A549 (cell line): ENCODE results near the gene NTRK3. TPM values are rescaled to one million over a fixed set of nuclear protein-coding genes. Genes with fewer than 3 reads are reported as not detected.

Source experiments
- ATAC-seq, 2 experiments: fragments of 200-7000 bp in 1 of 2; fragments of >200 bp in 1 of 2; cut with Nextera tagmentation in 1 of 2; cut with Tn5 transposase in 1 of 2; 3 replicates each; pipeline versions ENCODE4 v1.8.0 to v1.9.1; 2018 to 2020; ENCODE audit warnings: mild to moderate bottlenecking in 1 of 2, moderate library complexity in 1 of 2
- CTCF ChIA-PET: fragments of 300-600 bp; sonication (Branson Sonifier 250); formaldehyde crosslinking; extraction: SDS; loops from one replicate; lab custom pipeline; 2021; ENCODE audit warnings: antibody characterized with exemption, inconsistent platforms; lab: Yijun Ruan, JAX
- POLR2A ChIA-PET: fragments of 350-600 bp; formaldehyde crosslinking; extraction: SDS; loops from one replicate; lab custom pipeline; 2021; ENCODE audit warnings: antibody characterized with exemption, inconsistent platforms; lab: Yijun Ruan, JAX
- DNase-seq, 2 experiments: peaks; one replicate each; pipeline versions ENCODE4 v3.0.0 to v3.0.0-alpha.2; 2011 to 2016; ENCODE audit warnings: low read depth in 1 of 2, low spot score in 1 of 2
- FAIRE-seq: peaks from 2 replicates; lab custom pipeline; 2011; peaks lifted over from hg19 to GRCh38; lab: Jason Lieb, UNC
- H3K27ac ChIP-seq, 2 experiments: fragments of >200 bp; sonication (Bioruptor Twin); formaldehyde crosslinking; 3 replicates each; pipeline ENCODE4 v1.5.1; 2016 to 2017
- H3K4me1 ChIP-seq: fragments of >200 bp; sonication (Bioruptor Twin); formaldehyde crosslinking; 3 replicates; pipeline ENCODE4 v1.6.1; 2016
- H3K4me2 ChIP-seq: fragments of >200 bp; sonication (Bioruptor Twin); formaldehyde crosslinking; 3 replicates; pipeline ENCODE4 v1.6.1; 2016
- H3K4me3 ChIP-seq: fragments of >200 bp; sonication (Bioruptor Twin); formaldehyde crosslinking; 3 replicates; pipeline ENCODE4 v1.5.1; 2016
- H3K9me3 ChIP-seq: fragments of >200 bp; sonication (Bioruptor Twin); formaldehyde crosslinking; 3 replicates; pipeline ENCODE4 v1.6.1; 2016
- ATOH8 ChIP-seq: fragments of 250-450 bp; sonication (Bioruptor Pico); IDR thresholded peaks from 2 replicates; pipeline ENCODE4 v1.5.0; 2020; ENCODE audit warnings: low read depth, mild to moderate bottlenecking, moderate library complexity
- BHLHE40 ChIP-seq: IDR thresholded peaks from 2 replicates; pipeline ENCODE4 v1.6.1; 2012; ENCODE audit warnings: low read depth, low read length, inconsistent platforms
- CBX8 ChIP-seq: fragments of 200-600 bp; sonication (generic); IDR thresholded peaks from 2 replicates; pipeline ENCODE4 v1.6.1; 2016
- CEBPB ChIP-seq, 2 experiments: fragments of >200 bp in 1 of 2; sonication (Bioruptor Twin) in 1 of 2; formaldehyde crosslinking in 1 of 2; IDR thresholded peaks; 2 replicates each; pipeline ENCODE4 v1.6.1; 2012 to 2016
- CHD4 ChIP-seq: fragments of 200-600 bp; sonication (generic); IDR thresholded peaks from 2 replicates; pipeline ENCODE4 v1.6.1; 2016; ENCODE audit warnings: antibody characterized with exemption, mild to moderate bottlenecking, borderline replicate concordance
- EHMT2 ChIP-seq: fragments of 200-600 bp; sonication (generic); IDR thresholded peaks from 2 replicates; pipeline ENCODE4 v1.6.1; 2016; ENCODE audit warnings: antibody characterized with exemption, low read depth, mild to moderate bottlenecking, moderate library complexity
- EP300 ChIP-seq, 2 experiments: fragments of >200 bp; sonication (Bioruptor Twin); formaldehyde crosslinking; IDR thresholded peaks; 2 replicates in 1 of 2; 3 replicates in 1 of 2; pipeline ENCODE4 v1.6.1; 2016 to 2017
- ESRRA ChIP-seq: fragments of 150-350 bp; IDR thresholded peaks from 2 replicates; pipeline ENCODE4 v1.6.1; 2014; ENCODE audit warnings: mild to moderate bottlenecking, low read length, borderline replicate concordance
- FOSL2 ChIP-seq, 2 experiments: fragments of 450-650 bp in 1 of 2; fragments of >200 bp in 1 of 2; sonication (Bioruptor Twin) in 1 of 2; formaldehyde crosslinking; IDR thresholded peaks; 2 replicates each; pipeline versions ENCODE4 v1.5.0 to v1.6.1; 2016 to 2020; ENCODE audit warnings: mild to moderate bottlenecking in 1 of 2, moderate library complexity in 1 of 2
- FOXS1 ChIP-seq: fragments of 250-450 bp; sonication (Bioruptor Pico); IDR thresholded peaks from 2 replicates; pipeline ENCODE4 v1.5.0; 2020; ENCODE audit warnings: mild to moderate bottlenecking, moderate library complexity
- HES2 ChIP-seq: fragments of >200 bp; sonication (Bioruptor Twin); formaldehyde crosslinking; IDR thresholded peaks from 2 replicates; pipeline ENCODE4 v1.6.1; 2016
- HMGXB4 ChIP-seq: fragments of 250-450 bp; sonication (Bioruptor Pico); IDR thresholded peaks from 2 replicates; pipeline ENCODE4 v1.5.0; 2021; ENCODE audit warnings: mild to moderate bottlenecking, moderate library complexity, borderline replicate concordance
- HOXA7 ChIP-seq: fragments of 250-450 bp; sonication (Bioruptor Pico); IDR thresholded peaks from 2 replicates; pipeline ENCODE4 v1.5.0; 2020; ENCODE audit warnings: mild to moderate bottlenecking, moderate library complexity
- HOXB13 ChIP-seq: fragments of 250-450 bp; sonication (Bioruptor Pico); IDR thresholded peaks from 2 replicates; pipeline ENCODE4 v1.5.0; 2020; ENCODE audit warnings: low read depth, mild to moderate bottlenecking, moderate library complexity
- JUNB ChIP-seq: fragments of >200 bp; sonication (Bioruptor Twin); formaldehyde crosslinking; IDR thresholded peaks from 2 replicates; pipeline ENCODE4 v1.6.1; 2016
- KDM1A ChIP-seq: fragments of 200-600 bp; sonication (generic); IDR thresholded peaks from 2 replicates; pipeline ENCODE4 v1.6.1; 2016; ENCODE audit warnings: low read depth, mild to moderate bottlenecking
- MAFK ChIP-seq: fragments of 450-650 bp; IDR thresholded peaks from 2 replicates; pipeline ENCODE4 v1.6.1; 2014; ENCODE audit not compliant: partially characterized antibody
- MAX ChIP-seq: IDR thresholded peaks from 2 replicates; pipeline ENCODE4 v1.6.1; 2012
- MAZ ChIP-seq: fragments of 150-350 bp; IDR thresholded peaks from 2 replicates; pipeline ENCODE4 v1.6.1; 2014; ENCODE audit warnings: antibody characterized with exemption, low read depth, low read length, borderline replicate concordance
- NPAS2 ChIP-seq: fragments of 250-450 bp; sonication (Bioruptor Pico); IDR thresholded peaks from 2 replicates; pipeline ENCODE4 v1.8.0; 2022; ENCODE audit warnings: mild to moderate bottlenecking, moderate library complexity, borderline replicate concordance
- NR3C1 ChIP-seq: fragments of >200 bp; sonication (Bioruptor Twin); formaldehyde crosslinking; IDR thresholded peaks from 3 replicates; pipeline ENCODE4 v1.6.1; 2017
- PBX3 ChIP-seq: IDR thresholded peaks from 2 replicates; pipeline ENCODE4 v1.6.1; 2012
- POLR2AphosphoS2 ChIP-seq: conservative IDR thresholded peaks from 2 replicates; pipeline ENCODE4 v1.6.1; 2012; ENCODE audit warnings: low read length, improper control_type of control experiment, inconsistent platforms
- RAD21 ChIP-seq, 2 experiments: fragments of >200 bp in 1 of 2; sonication (Bioruptor Twin) in 1 of 2; formaldehyde crosslinking in 1 of 2; IDR thresholded peaks in 1 of 2; conservative IDR thresholded peaks in 1 of 2; 2 replicates in 1 of 2; 3 replicates in 1 of 2; pipeline ENCODE4 v1.6.1; 2012 to 2018; ENCODE audit warnings: inconsistent platforms in 1 of 2
- RARB ChIP-seq: fragments of 250-450 bp; sonication (Bioruptor Pico); IDR thresholded peaks from 2 replicates; pipeline ENCODE4 v1.8.0; 2021; ENCODE audit warnings: mild to moderate bottlenecking, moderate library complexity
- RFX5 ChIP-seq: fragments of 450-650 bp; IDR thresholded peaks from 2 replicates; pipeline ENCODE4 v1.7.1; 2014; ENCODE audit warnings: antibody characterized with exemption, mild to moderate bottlenecking, moderate library complexity
- RNF2 ChIP-seq: fragments of 200-600 bp; sonication (generic); IDR thresholded peaks from 2 replicates; pipeline ENCODE4 v1.6.1; 2016; ENCODE audit warnings: low read depth, mild to moderate bottlenecking, antibody characterized with exemption, moderate library complexity, borderline replicate concordance
- TFCP2L1 ChIP-seq: fragments of 250-450 bp; sonication (Bioruptor Pico); IDR thresholded peaks from 2 replicates; pipeline ENCODE4 v1.5.0; 2021; ENCODE audit warnings: mild to moderate bottlenecking
- ZNF302 ChIP-seq: fragments of 250-450 bp; sonication (Bioruptor Pico); IDR thresholded peaks from 2 replicates; pipeline ENCODE4 v1.9.0; 2021; ENCODE audit warnings: inconsistent platforms, mild to moderate bottlenecking, moderate library complexity
- ZSCAN20 ChIP-seq: fragments of 250-450 bp; sonication (Bioruptor Pico); IDR thresholded peaks from 2 replicates; pipeline ENCODE4 v1.8.0; 2022; ENCODE audit warnings: mild to moderate bottlenecking, moderate library complexity
- WGBS: methylation state at CpG from one replicate; pipeline ENCODE4 v1.1.6; 2017; ENCODE audit errors: missing lambda C conversion rate; 5-methylcytosine and 5-hydroxymethylcytosine counted together
- polyA plus RNA-seq, 4 experiments: library from polyadenylated mRNA; depleted of rRNA in 3 of 4; stranded (reverse); fragments of >200 nt; fragmentation: RNase III in 1 of 4; extraction: RNeasy Plus Mini Kit Qiagen cat#74134 plus additional on column Dnase treatment in 1 of 4; gene quantifications; 2 replicates in 3 of 4; 3 replicates in 1 of 4; pipeline ENCODE4 v1.2.3, GENCODE V29; 2011 to 2017

Gene NTRK3
- polyA plus RNA-seq, 2 of the 4 experiments (the other 2 are of a cell fraction) = 55.0 to 55.2 TPM

- H3K4me3 ChIP-seq = no peak overlapping the region
- TF ChIP-seq RARB (CRISPR knock-in tag) = no peak
- no peak for TF ChIP-seq PBX3
- TF ChIP-seq HOXA7 = no peak
- TF ChIP-seq MAX = no peak
- no peak for TF ChIP-seq CEBPB (IDR thresholded peaks at IDR 0.05)
- TF ChIP-seq ZNF302 (CRISPR knock-in tag) = no peak
- no peak for TF ChIP-seq NPAS2 (CRISPR knock-in tag)
- no peak for TF ChIP-seq EP300 (IDR thresholded peaks at IDR 0.05)
- no peak for TF ChIP-seq FOXS1
- no peak for TF ChIP-seq RNF2
- TF ChIP-seq EHMT2 = no peak
- TF ChIP-seq, all 56 proteins: peak for 0
- Histone ChIP-seq H3K27ac (no peak overlapping the region), H3K4me1 (0 out of 3 replicates have a peak, but pooled peaks cover 5% of the 10 kb centered on the region), H3K4me2 (no peak overlapping the region), H3K9me3 (no peaks in the 10 kb centered on the region)
- ATAC-seq = no peak
- DNase-seq = no peak
- CTCF ChIA-PET = interaction anchor here (1.4 to 1.6 kb wide), 2 partner anchors 37 to 42 kb away, joined by 3 to 5 read pairs; no protein-coding TSS in a partner anchor
- POLR2A ChIA-PET = no interaction called here
- no peak for FAIRE-seq
- WGBS = 22% methylated on average over 2 of the region's 2 CpGs
Measured at GRCh38 chr15:88208396-88208795, 48.1 kb downstream of the NTRK3 start.

GRCh38 chr15:88207565-88207964 lies 49.0 kb downstream of the NTRK3 start:
- CTCF ChIA-PET = interaction anchor here (0.6 to 1.6 kb wide), 3 partner anchors 26 to 67 kb away, joined by 3 to 5 read pairs (median 3); no protein-coding TSS in a partner anchor
- H3K4me3 ChIP-seq = no peak overlapping the region
- FAIRE-seq (no peak), DNase-seq (no peak)
- TF ChIP-seq NR3C1 (no peak), JUNB (no peak), KDM1A (no peak), FOSL2 (IDR thresholded peaks at IDR 0.05) (no peak), FOSL2 (CRISPR knock-in tag; IDR thresholded peaks at IDR 0.05) (no peak), ZSCAN20 (CRISPR knock-in tag) (no peak), MAFK (no peak), ATOH8 (no peak), RAD21 (conservative IDR thresholded peaks at IDR 0.05 in 1 of 2, IDR thresholded peaks at IDR 0.05 in 1 of 2) (no peak), CBX8 (no peak), POLR2AphosphoS2 (no peak), HOXB13 (no peak), RFX5 (no peak), HES2 (no peak), ESRRA (no peak), CHD4 (no peak), BHLHE40 (no peak), TFCP2L1 (no peak), MAZ (no peak), HMGXB4 (no peak)
- TF ChIP-seq, all 56 proteins: peak for 0
- 0 out of 3 replicates have a peak, but pooled peaks cover 5% of the 10 kb centered on the region for H3K4me1 ChIP-seq
- POLR2A ChIA-PET = no interaction called here
- no peak overlapping the region for H3K4me2 ChIP-seq
- no peak overlapping the region for H3K27ac ChIP-seq
- no peaks in the 10 kb centered on the region for H3K9me3 ChIP-seq
- ATAC-seq = no peak
- 39% methylated on average over 2 of the region's 2 CpGs for WGBS
